Fibroblast of lung (primary cell): ENCODE measurements around the gene VWA8. TPM values are rescaled to one million over a fixed set of nuclear protein-coding genes. Genes with fewer than 3 reads are reported as not detected.

Experiments used
- DNase-seq, 2 donors: peaks; one replicate each; pipeline versions ENCODE4 v3.0.0 to v3.0.0-alpha.2; 2010; ENCODE audit warnings: low read depth in 2 of 2
- H2AFZ ChIP-seq: 2 replicates; pipeline ENCODE4 v1.5.1; 2012; ENCODE audit warnings: low read length, control low read depth, inconsistent platforms
- H3K27ac ChIP-seq: 2 replicates; pipeline ENCODE4 v1.5.1; 2011; ENCODE audit warnings: low read length, control low read depth; ENCODE audit not compliant: insufficient read depth
- H3K27me3 ChIP-seq: 2 replicates; pipeline ENCODE4 v1.5.1; 2011; ENCODE audit warnings: mild to moderate bottlenecking, low read length; ENCODE audit not compliant: control insufficient read depth, insufficient read depth
- H3K36me3 ChIP-seq: 2 replicates; pipeline ENCODE4 v1.5.1; 2011; ENCODE audit warnings: low read length; ENCODE audit not compliant: control insufficient read depth, insufficient read depth
- H3K4me1 ChIP-seq: 2 replicates; pipeline ENCODE4 v1.5.1; 2011; ENCODE audit warnings: low read length; ENCODE audit not compliant: control insufficient read depth, insufficient read depth; ENCODE audit errors: extremely low read depth
- H3K4me2 ChIP-seq: 2 replicates; pipeline ENCODE4 v1.5.1; 2011; ENCODE audit warnings: low read length, control low read depth; ENCODE audit not compliant: insufficient read depth; ENCODE audit errors: extremely low read depth
- H3K4me3 ChIP-seq, 4 experiments: fragments of 200-600 bp in 1 of 4; sonication (generic) in 1 of 4; replicated peaks in 1 of 4; 2 replicates each; pipeline ENCODE4 v1.5.1; 2011 to 2016; ENCODE audit warnings: low read length in 4 of 4, low read depth in 3 of 4, mild to moderate bottlenecking in 3 of 4, control low read depth in 2 of 4, inconsistent platforms in 1 of 4, mixed read lengths in 1 of 4; ENCODE audit not compliant: insufficient read depth in 1 of 4; ENCODE audit errors: control extremely low read depth in 1 of 4
- H3K79me2 ChIP-seq: 2 replicates; pipeline ENCODE4 v1.5.1; 2012; ENCODE audit warnings: mild to moderate bottlenecking, low read length, inconsistent platforms; ENCODE audit not compliant: control insufficient read depth, insufficient read depth
- H3K9ac ChIP-seq: 2 replicates; pipeline ENCODE4 v1.5.1; 2011; ENCODE audit warnings: mild to moderate bottlenecking, low read length, control low read depth; ENCODE audit not compliant: insufficient read depth
- H3K9me3 ChIP-seq: 2 replicates; pipeline ENCODE4 v1.5.1; 2012; ENCODE audit warnings: low read depth, low read length; ENCODE audit not compliant: control insufficient read depth, insufficient read depth
- H4K20me1 ChIP-seq: 2 replicates; pipeline ENCODE4 v1.5.1; 2011; ENCODE audit warnings: low read length; ENCODE audit not compliant: control insufficient read depth, insufficient read depth; ENCODE audit errors: extremely low read depth
- EZH2 ChIP-seq: IDR thresholded peaks from 2 replicates; pipeline ENCODE4 v1.5.1; 2012; ENCODE audit warnings: low read length, control low read depth, mild to moderate bottlenecking; ENCODE audit errors: missing control alignments
- polyA plus RNA-seq, 2 donors: library from polyadenylated mRNA; depleted of rRNA in 1 of 2; stranded (reverse) in 1 of 2; unstranded in 1 of 2; fragments of >200 nt; gene quantifications; 2 replicates each; pipeline ENCODE4 v1.2.1, GENCODE V29; 2011 to 2012; ENCODE audit warnings: missing spikeins in 1 of 2
- total RNA-seq: library from RNA; depleted of rRNA; stranded (reverse); fragments of >200 nt; gene quantifications from 2 replicates; pipeline ENCODE4 v1.2.1, GENCODE V29; 2014
- TF ChIP-seq, protein P1 (sequence below), 2 donors: IDR thresholded peaks in 1 of 2; conservative IDR thresholded peaks in 1 of 2; 1 replicate in 1 of 2; 2 replicates in 1 of 2; pipeline ENCODE4 v1.5.1; 2011 to 2012; ENCODE audit warnings: low read length in 2 of 2, control low read depth in 1 of 2, inconsistent platforms in 1 of 2, low read depth in 1 of 2, mild to moderate bottlenecking in 1 of 2

The VWA8 gene
- total and polyA plus RNA-seq, 2 donors (not counting 1 experiment from before 2014, with no cell fraction given), result 12.6 to 29.9 TPM

DNA sequence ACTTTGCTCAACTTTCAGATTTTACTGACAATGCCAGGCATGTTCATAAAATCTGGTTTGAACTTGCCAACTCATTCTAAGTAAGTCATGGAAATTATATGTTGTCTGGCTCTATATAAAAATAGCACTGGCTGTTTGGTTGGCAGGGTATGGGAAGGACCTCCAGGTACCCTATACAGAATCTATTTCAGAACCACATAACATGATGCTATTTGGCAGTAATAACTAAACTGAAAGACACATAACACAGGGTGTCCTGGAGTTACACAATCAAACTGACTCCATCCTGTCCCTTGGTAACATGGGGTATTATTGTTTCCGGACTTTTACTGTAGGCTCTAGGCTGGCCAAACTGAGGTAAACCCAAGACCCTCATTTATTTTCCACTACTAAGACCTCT lies 254.8 kb downstream of the VWA8 start:
- Histone ChIP-seq H3K4me1 (no peaks in the 10 kb centered on the region), H4K20me1 (no peaks in the 10 kb centered on the region), H3K27ac (no peak overlapping the region), H3K4me3 (no peak overlapping the region), H3K27me3 (no peaks in the 10 kb centered on the region), H3K36me3 (no peaks in the 10 kb centered on the region), H3K4me2 (no peak overlapping the region), H3K9me3 (no peaks in the 10 kb centered on the region), H2AFZ (no peak overlapping the region), H3K9ac (no peak overlapping the region), H3K79me2 (no peaks in the 10 kb centered on the region)
- TF ChIP-seq, protein P1, sequence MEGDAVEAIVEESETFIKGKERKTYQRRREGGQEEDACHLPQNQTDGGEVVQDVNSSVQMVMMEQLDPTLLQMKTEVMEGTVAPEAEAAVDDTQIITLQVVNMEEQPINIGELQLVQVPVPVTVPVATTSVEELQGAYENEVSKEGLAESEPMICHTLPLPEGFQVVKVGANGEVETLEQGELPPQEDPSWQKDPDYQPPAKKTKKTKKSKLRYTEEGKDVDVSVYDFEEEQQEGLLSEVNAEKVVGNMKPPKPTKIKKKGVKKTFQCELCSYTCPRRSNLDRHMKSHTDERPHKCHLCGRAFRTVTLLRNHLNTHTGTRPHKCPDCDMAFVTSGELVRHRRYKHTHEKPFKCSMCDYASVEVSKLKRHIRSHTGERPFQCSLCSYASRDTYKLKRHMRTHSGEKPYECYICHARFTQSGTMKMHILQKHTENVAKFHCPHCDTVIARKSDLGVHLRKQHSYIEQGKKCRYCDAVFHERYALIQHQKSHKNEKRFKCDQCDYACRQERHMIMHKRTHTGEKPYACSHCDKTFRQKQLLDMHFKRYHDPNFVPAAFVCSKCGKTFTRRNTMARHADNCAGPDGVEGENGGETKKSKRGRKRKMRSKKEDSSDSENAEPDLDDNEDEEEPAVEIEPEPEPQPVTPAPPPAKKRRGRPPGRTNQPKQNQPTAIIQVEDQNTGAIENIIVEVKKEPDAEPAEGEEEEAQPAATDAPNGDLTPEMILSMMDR (conservative IDR thresholded peaks at IDR 0.05 in 1 of 2, IDR thresholded peaks at IDR 0.05 in 1 of 2; ENCODE audit: low read depth in 1 of 2, low read length in 2 of 2), result no peak
- no peak for TF ChIP-seq EZH2
- no peak for DNase-seq

DNA sequence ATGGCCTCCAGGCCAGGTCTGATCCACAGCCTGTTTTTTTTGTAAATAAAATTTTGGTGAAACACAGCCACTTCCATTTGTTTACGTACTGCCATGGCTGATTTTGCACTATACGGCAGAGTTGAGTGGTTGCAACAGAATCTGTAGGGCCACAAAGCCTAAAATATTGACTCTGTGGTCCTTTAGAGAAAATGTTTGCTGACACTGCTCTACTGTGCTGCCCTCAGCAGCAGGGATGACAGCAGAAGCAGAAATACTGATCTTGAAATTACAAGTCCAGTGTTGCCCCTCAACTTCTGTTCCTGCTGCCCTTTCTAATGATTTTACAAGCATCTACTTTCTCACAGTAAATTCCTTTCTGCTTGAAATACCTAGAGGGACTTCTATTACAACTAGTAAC lies 258.4 kb downstream of the VWA8 start:
- Histone ChIP-seq H3K27ac (no peak overlapping the region), H3K27me3 (no peaks in the 10 kb centered on the region), H4K20me1 (no peaks in the 10 kb centered on the region), H3K9me3 (no peaks in the 10 kb centered on the region), H3K4me2 (no peak overlapping the region), H3K4me1 (peaks cover 3% of the 10 kb centered on the region), H3K79me2 (no peaks in the 10 kb centered on the region), H3K36me3 (no peaks in the 10 kb centered on the region), H2AFZ (no peak overlapping the region), H3K9ac (no peak overlapping the region), H3K4me3 (no peak overlapping the region)
- TF ChIP-seq EZH2, result no peak
- TF ChIP-seq, protein P1 (conservative IDR thresholded peaks at IDR 0.05 in 1 of 2, IDR thresholded peaks at IDR 0.05 in 1 of 2; ENCODE audit: low read depth in 1 of 2, low read length in 2 of 2), result no peak
- DNase-seq, result no peak

DNA sequence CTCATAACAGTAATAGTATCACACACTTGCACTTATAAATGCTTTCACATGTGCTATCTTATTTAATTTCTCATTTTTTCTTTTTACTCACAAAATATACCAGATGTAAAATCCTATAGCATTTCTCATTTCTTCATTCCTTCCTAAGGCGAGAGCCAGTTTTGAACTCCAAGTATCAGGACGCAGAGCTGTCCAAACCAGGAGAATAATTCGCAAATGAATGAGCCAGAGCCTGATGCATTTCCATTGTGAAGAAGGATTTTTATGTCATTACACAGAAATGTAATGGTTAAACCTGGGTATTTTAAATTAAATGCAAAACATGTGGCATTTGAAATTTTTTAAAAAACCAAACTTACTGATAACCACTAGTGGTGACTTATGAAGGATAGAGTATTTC lies 259.2 kb downstream of the VWA8 start:
- H3K4me3 ChIP-seq, result no peak overlapping the region
- H3K36me3 ChIP-seq, result no peaks in the 10 kb centered on the region
- H3K79me2 ChIP-seq, result no peaks in the 10 kb centered on the region
- H3K4me1 ChIP-seq, result peaks cover 3% of the 10 kb centered on the region
- no peaks in the 10 kb centered on the region for H4K20me1 ChIP-seq
- no peak overlapping the region for H2AFZ ChIP-seq
- no peaks in the 10 kb centered on the region for H3K27me3 ChIP-seq
- no peak overlapping the region for H3K9ac ChIP-seq
- DNase-seq, result peak in 1 of 2 donors; percentile 25
- H3K9me3 ChIP-seq, result no peaks in the 10 kb centered on the region
- TF ChIP-seq, protein P1 (conservative IDR thresholded peaks at IDR 0.05 in 1 of 2, IDR thresholded peaks at IDR 0.05 in 1 of 2; ENCODE audit: low read depth in 1 of 2, low read length in 2 of 2), result no peak
- no peak for TF ChIP-seq EZH2
- H3K27ac ChIP-seq, result no peak overlapping the region
- H3K4me2 ChIP-seq, result no peak overlapping the region
